SK-N-DZ (cell line): Measurements from ENCODE around the gene ANTXR1.

Experiments
- DNase-seq: peaks from one replicate; pipeline ENCODE4 v3.0.0-alpha.2; 2015; ENCODE audit warnings: low spot score

The ANTXR1 gene

DNA sequence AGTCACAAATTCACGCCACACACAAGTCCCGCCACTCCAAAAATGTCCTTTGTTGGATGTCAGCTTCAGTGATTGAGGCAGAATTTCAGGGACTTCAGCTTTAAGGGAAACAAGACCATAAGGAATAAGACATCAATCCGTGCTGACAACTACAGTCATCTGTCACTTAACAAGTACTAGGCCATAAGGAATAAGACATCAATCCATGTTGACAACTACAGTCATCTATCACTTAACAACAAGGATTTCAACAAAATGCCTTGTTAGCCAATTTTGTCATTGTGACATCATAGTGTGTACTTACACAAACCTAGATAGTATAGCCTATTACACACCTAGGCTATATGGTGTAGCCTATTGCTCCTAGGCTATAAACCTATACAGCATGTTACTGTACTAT is 58.0 kb downstream of the ANTXR1 start:
- DNase-seq = no peak

DNA sequence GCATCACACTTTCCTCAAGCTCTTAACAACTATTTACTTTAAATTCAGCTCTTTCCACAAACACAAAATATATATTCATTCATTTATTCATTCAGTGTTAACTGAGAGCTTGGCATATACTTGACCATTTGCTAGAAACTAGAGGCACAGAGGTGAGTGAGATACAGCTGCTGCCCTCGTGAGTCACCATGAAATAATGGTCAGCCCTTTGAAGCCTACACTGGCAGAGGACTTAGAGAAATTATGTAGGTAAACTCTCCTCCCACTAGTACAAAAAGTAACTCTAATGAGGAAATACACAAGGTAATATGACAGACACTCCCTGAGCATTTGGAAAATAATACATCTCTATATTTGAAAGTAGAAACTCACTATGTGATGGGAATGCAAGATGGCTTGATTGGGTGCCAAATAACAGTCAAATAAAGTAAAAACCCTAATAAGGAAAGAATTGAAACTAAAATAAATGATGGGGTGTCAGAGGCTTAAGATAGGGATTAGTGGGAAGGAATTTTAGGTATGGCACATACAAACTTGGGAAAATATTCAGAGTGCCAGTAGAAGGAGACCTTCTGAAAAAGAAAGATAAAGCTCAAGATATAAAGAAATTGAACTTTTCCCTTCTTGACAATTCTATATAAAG is 61.1 kb downstream of the ANTXR1 start:
- DNase-seq = no peak

DNA sequence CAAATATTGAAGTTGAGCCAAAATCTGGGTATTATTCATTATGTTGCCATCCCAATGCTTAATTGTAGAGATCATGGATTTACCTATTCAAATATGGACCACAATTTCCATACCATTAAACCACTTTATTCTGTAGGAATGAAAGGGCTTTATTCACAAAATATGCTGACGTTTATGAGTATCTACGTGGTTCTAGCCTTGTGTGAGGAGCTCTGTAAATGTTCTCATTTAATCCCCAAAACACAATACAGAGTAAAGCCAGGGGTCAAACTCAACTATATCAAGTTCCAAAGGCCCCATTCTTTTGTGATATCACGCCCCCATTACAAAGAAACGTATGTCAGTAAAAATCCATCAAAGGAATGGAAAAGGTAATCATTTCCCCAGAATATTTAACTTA is 61.9 kb downstream of the ANTXR1 start:
- no peak for DNase-seq

DNA sequence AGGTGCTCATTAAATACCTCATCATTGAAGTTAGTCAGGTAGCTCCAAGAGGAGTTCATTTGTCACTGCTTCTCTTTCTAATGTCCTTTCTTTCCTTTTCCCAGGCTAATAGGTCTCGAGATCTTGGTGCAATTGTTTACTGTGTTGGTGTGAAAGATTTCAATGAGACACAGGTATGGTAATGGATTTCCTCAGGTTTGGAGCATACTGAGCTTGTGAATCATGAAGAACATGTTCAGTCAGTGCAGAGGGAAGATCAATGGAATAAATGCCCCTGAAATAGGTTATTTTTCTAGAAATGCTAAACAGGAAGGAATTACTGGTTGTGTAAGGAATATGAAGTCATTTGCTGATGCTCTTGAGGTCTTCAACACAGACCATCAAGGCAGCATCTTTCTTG is 62.5 kb downstream of the ANTXR1 start:
- no peak for DNase-seq

DNA sequence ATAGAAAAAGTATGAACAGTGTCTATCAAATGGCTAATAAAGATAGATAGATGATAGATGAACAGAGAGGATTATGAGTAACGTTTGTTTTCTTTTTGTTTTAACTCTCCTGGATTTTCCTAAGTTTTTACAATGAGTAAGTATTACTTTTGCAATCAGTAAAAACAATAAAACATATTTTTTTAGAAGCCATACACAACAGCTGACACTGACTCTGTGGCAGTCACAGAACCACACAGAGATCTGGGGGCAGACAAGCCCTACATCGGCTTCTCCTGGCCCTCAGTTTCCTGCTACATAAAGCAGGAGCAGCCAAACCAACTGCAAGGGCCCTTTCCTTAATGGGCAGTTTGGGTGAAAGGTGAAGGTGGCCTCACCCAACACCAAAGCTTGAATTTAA is 63.6 kb downstream of the ANTXR1 start:
- no peak for DNase-seq

DNA sequence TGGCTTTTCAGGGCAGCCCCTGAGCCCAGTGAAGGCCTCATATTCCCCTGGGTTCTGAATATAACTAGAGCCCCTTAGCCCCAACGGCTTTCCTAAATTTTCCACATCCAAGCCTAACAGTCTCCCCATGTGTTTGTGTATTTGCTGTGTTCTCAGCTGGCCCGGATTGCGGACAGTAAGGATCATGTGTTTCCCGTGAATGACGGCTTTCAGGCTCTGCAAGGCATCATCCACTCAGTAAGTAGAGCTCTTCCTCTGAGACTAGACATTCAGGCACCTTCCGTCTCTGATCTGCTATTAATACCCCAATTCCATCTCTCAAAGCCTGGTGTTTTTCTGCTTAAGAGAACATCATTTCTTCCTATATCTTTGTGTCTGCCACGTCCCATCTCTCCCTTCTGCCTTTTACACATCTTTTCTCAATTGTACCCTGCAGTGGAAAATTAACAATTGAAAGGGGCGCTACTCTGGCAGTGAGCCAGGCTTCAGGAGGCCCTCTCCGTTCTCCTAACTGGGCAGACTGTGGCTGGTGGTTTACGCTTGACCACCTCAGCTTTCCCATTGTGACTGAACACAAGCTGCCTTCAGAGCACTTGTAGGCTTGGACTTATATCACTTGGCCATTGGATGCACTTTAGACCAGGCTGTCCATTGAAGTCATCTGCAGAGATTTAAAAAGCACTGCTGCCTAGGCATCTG is 64.4 kb downstream of the ANTXR1 start:
- DNase-seq = no peak

DNA sequence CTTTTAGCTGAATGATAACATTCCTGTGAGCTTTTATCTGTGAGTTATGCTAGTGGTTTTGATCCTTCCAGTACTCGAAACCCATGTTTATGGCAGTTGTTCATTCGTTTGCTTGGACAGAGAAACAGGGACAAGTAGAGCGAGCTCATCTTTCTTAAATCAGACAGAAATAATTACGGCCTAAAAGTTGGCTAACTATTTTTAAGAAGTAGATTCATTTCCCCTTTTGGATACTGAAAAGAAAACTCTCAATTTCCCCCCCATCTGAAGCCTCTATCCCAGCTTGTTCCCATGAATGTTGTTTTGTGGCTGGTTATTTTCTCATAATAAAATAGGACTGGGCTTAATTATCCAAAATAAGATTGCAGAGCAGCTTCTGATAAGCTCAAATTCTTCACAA is 67.1 kb downstream of the ANTXR1 start:
- DNase-seq = no peak

DNA sequence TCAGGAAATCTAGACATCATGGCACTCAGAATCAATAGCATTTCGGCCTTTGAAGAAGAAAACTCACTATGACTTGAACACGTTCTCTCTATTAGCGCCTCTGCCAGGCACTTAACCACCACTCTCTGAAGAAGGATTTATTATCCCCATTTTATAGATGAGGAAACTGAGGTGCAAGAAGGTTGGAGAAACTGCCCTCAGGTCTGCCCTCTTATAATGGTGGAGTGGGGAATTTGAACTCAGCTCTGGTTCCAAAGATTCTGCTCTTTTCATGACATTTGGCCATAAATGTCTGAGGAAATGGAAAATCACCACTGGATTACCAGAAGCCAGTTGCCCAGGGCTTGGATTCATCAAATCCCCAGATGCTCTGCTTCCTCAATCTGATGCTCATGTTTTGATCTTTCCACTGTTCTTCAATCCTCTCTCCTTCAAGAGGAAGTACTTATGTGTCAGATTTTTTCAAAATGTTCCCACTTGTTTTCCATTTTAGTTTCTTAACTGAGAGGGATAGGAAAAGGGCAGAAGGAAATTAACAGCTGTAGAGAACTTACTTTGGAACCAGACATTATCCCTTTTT is 68.1 kb downstream of the ANTXR1 start:
- DNase-seq = no peak

DNA sequence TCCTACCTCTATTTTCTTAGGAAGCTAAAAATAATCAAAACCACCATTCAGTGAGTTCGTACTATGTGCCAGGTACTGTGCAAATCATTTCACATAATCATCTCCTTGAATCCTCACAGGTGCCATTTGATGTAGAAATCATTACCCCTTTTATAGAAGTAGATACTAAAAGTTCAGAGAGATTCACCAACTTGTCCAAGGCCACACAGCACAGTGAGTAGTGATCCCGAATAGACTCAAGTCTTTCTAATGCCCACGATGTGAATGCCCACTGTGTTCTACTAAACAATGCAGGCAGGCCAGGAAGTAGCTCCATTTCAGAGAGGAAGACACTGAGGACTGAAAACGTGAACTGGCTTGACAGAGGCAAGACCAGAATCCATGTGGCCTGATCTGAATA is 68.8 kb downstream of the ANTXR1 start:
- DNase-seq = no peak

DNA sequence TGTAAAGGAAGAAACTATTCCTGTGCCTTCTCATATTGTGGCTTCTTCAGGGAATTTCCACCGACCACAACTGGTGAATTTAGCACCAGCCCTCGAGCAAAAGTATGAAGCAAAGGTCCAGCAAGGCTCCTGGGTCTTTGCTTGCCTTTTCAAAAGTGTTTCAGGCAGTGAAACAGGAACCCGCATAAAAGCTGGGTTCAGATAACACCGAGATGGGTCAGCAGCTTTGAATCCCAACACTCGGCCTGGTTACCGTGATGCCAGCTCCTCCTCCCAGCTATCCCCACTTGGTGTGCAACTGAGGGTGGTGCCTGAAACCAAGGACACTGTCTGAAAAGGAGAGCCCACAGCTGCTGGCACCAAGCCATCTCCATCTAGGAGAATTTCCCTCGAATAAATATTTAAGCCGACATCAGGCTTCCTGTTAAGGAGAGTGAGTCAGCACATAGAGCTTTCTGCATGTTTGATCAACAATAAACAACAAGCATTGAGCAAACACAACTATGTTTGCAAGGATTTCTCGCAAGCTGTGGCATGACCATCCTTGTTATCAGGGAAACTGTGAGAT is 69.5 kb downstream of the ANTXR1 start:
- no peak for DNase-seq

DNA sequence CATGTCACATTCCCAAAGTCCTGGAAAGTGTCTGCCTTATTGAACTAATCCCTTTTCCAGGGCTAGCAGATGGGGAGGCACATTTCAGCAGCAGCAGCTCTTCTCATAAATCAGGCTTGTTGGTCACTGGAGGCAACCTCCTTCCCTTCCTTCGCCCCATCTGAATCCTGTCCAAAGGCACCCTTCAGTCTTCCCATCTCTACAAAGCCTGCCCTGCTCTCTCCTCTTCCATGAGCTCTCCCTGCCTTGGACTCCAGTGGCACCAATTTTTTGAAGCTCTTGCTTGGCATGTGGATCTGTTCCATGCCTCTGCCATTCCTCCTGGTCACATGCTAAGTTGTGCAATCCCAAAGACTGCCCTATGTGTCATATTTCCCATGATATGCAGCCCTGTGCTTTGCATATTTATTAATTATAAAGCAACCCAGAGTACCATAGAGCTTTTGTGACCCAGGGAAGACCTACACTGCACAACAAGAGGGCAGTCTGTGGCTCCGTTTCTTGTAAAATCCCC is 70.3 kb downstream of the ANTXR1 start:
- DNase-seq = no peak

DNA sequence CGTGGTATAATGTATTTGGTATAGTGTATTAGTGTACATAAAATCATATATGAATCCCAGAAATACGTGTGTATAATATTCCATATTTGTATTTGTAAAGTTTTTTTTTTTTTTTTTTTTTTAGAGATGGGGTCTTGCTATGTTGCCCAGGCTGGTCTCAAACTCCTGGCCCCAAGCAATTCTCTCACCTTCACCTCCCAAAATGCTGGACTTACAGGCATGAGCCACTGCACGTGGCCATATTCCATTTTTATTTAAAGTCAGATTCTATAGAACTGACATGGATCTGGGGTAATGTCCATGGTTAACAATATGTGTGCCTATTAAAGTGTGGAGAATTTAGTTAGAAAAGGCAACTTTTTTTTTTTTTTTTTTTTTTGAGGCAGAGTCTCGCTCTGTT is 71.5 kb downstream of the ANTXR1 start:
- no peak for DNase-seq

DNA sequence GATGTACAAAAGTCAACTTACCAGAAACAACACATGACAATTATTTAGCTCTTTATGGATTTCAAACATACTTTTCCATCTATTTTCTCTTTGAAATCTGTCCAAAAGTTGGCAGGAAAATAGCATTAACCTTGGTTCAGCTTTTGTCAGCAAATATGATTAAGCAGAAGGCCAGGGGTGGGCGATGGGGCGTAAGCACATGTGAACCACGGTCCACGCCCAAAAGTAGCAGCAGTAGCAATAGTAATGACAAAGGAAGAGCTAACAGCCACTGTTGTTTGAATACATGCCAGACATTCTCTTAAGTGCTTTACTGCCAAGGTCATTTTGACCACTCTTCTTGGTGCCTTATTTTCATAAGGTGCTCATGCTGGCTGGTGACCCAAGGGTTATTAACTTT is 73.5 kb downstream of the ANTXR1 start:
- no peak for DNase-seq

DNA sequence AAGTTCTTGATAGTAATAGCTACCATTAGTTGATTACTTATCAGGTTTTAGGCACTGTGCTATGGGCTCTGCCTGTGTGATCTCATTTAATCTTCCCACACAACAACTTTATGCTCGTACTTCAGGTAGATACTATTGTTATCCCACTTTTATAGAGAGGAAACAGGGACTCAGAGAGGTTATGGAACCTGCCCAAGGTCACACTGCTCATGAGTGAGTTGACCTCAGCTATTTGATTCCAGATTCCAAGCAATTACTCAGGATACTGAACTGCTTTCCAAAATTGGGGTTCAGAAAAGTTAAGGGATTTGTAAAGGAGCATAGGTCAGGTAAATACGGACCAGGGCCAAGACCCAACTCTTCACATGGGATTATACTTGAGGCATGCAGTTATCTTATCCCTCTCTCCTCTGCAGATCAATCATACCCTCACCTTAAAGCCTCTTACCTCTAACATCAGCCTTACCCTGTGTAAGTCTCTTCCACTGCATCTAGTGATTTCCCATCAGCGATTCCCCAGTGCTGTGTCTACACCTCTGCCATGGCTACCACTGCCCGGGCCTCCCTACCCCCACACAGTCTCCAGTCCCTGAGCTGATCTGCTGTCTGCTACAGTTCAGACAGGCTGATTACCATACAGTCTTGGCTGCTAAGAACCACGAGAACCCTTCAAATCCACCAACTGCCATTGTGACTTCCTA is 74.4 kb downstream of the ANTXR1 start:
- no peak for DNase-seq

DNA sequence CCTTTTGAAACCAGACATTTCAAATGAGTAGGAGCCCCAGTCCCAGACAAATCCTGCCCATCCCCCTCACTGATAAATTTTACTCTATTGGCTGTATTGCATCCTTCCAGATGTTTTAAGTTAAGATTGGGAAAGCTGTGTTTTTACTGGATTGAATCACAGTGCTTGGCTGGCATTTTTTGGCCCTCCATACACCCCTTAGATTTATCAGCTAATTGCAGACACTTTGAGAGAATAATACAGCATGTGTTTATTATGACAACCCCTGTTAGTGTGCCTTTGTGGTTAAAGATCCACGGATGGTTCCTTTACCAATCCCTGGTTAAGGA is 74.9 kb downstream of the ANTXR1 start:
- DNase-seq = no peak

DNA sequence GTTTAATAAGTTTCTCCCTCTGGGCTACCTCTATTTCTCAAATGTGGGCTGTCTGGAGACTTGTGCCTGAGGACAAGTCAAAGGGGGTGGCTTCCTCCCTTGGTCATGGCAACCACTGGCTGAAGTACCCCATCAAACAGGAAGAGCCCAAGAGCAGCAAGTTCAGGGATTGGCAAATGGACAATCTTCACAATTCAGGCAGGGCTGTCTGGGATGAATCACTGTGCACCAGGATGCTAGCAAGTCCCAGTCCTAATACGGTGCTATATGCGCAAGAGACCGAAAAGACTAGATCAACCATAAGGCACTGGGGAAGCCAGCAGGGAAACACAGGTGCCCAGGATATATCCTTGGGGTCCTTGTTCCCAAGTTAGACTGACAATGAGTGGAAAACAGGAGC is 75.5 kb downstream of the ANTXR1 start:
- no peak for DNase-seq

DNA sequence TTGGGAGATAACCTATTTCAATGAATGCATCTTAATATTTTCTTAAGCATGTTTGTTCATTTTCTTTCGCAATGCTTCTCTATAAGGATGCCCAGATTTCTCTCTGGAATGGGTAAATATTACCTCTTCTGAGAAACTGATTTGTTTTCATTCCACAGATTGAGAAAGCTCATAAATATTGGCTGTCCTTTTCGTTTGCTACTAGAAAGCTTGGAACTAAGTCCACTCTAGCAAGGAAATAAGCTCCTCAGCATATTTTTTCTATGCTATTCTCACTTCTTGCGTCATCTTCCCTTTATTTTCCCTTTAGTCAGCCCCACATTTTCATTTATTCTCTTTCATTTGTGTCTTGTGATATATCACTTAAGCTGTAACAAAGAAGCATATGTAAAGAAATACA is 76.3 kb downstream of the ANTXR1 start:
- no peak for DNase-seq

DNA sequence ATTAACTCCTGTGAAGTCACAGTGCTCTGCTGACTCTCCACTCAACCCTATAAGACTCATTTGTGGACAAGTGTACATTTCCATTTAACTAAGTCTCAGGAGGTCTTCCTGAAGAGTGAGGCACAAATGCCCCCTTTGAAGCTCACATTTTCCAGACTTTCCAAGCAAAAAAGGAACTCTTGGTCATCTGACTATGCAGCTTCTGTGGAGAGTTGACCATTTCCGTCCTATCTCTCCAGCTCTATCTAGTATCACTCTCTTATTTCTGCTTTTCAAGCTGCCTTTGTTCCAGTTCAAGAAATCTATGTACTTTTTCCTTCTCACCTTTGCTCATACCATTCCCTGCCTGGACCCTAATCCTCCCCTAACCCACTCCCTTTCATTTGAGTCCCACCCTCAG is 77.0 kb downstream of the ANTXR1 start:
- no peak for DNase-seq

DNA sequence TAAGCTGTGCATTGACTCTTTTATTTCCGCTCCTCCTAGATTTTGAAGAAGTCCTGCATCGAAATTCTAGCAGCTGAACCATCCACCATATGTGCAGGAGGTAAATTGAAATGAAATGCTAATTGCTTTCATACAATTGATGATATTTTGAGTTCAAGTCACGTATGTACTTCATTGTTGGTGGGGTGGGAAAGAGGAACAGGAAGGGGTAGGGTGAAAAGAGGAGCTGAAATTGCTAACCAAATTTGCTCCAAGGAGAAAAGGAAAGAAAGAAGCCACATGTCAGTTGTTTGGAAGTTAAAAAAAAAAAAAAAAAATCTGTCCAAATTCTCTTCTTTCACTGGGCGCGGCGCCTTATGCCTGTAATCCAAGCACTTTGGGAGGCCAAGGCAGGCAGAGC is 77.8 kb downstream of the ANTXR1 start:
- DNase-seq = no peak

DNA sequence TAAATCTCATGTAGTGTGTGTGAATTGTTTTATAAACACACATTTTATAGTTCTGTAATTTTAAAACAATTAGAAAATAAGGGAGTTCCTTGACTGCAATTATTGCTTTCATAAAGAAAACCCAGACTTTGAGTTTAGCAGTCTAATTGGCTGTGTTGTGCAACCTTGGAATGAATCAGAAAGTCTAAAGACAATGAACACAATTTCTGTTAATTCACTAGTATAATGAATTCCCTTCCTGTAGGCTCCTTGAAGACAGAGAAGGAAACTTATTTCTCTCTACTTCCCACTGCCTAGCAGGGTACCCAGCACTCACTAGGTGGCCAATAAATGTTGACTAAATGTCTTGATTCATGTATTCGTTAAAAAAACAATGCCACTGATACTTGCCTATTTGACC is 79.9 kb downstream of the ANTXR1 start:
- no peak for DNase-seq

DNA sequence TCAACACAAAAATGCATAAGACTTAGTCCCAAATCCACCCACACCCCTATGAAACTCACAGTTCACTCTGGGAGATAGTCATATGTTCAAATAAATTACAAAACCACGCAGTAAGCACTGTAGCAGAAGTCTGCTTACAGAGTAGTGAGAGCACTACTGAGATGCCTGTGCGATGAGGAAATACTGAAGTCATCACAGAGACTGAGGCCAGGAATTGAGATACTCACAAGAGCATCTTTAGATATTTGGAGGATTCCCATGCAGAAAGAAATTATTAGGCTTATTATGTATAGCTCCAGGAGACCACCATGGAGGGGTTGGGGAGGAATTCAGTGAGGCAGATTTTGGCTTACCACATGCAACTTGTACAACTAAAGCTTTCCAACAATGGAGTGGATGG is 82.3 kb downstream of the ANTXR1 start:
- no peak for DNase-seq

DNA sequence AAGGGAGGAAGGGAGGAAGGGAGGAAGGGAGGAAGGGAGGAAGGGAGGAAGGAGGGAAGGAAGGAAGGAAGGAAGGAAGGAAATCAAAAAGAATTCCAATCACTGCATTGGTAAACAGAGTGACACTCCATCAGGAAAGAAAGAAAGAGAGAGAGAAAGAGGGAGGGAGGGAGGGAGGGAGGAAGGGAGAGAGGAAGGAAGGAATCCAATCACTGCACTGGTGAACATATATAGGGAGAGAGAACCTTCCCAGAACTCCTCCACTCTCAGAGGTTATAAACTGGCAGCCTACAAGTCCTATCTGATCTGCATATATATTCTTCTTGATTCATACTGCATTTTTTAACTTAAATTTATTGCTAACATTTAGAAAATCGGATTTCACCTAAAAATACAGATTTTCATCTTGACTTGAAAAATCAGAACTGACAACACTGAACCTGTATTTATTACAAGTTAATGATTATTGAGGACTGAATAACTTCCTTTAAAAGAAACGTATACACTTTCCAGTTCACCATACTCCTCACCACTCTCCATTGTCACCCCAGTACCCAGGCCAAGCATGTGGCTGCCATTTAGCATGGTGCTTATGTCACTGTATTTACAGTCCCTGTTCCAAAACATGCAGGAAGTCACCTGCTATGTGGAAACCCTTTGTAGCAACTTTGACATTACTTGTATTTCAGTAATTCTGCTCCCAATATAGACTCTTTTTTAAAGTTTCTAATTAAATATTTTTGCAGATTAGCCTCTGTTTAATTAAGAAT is 83.5 kb downstream of the ANTXR1 start:
- DNase-seq = no peak
